Activated CD8-positive, alpha-beta memory T cell treated with anti-CD3 and anti-CD28 coated beads, Interleukin-2, amount 10 ng/mL, durations not matched to agents 7 days and 5 days (primary cell): ENCODE measurements around the gene ZWILCH. TPM values are rescaled to one million over a fixed set of nuclear protein-coding genes. Genes with fewer than 3 reads are reported as not detected.

Source experiments
- ATAC-seq: fragments of 150-1000 bp; cut with Tn5 transposase; one replicate; pipeline ENCODE4 v1.10.0; 2021; ENCODE audit warnings: moderate library complexity
- CTCF ChIA-PET: fragments of 350-600 bp; sonication (Branson Sonifier 250); formaldehyde crosslinking; loops from one replicate; lab custom pipeline; 2021; ENCODE audit warnings: antibody characterized with exemption; lab: Charles Lee
- DNase-seq: peaks from one replicate; pipeline ENCODE4 v3.0.0-alpha.2; 2020
- H3K27ac Mint-ChIP-seq: one replicate; pipeline ENCODE4 v1.8.0; 2021; ENCODE audit warnings: mild to moderate bottlenecking, mixed read lengths
- H3K27me3 Mint-ChIP-seq: one replicate; pipeline ENCODE4 v1.8.0; 2021; ENCODE audit warnings: mixed read lengths
- H3K36me3 Mint-ChIP-seq: one replicate; pipeline ENCODE4 v1.8.0; 2021; ENCODE audit warnings: mild to moderate bottlenecking, mixed read lengths
- H3K4me1 Mint-ChIP-seq: one replicate; pipeline ENCODE4 v1.8.0; 2021; ENCODE audit warnings: mixed read lengths
- H3K4me3 Mint-ChIP-seq: one replicate; pipeline ENCODE4 v1.8.0; 2021; ENCODE audit warnings: mild to moderate bottlenecking, moderate library complexity, mixed read lengths
- H3K9me3 Mint-ChIP-seq: one replicate; pipeline ENCODE4 v1.8.0; 2022; ENCODE audit warnings: low read depth, mixed read lengths
- total RNA-seq, 2 experiments: library from RNA; stranded (reverse); gene quantifications; one replicate each; pipeline ENCODE4 v1.2.3, GENCODE V29; 2021

Gene ZWILCH
- total RNA-seq, 2 experiments from 2014 or later: 35.6 to 44.6 TPM

GRCh38 chr15:66565741-66566144, 60.6 kb downstream of the ZWILCH start, which contains the start of gene LCTL:
TSS of gene LCTL (minus strand) at chr15:66565998. CDS start at chr15:66565365, 633 bp downstream.
- no peaks in the 10 kb centered on the region for H3K36me3 Mint-ChIP-seq
- no peak within 1 kb of the TSS for H3K27ac Mint-ChIP-seq
- no peak within 1 kb of the TSS for H3K4me3 Mint-ChIP-seq
- H3K9me3 Mint-ChIP-seq: no peaks in the 10 kb centered on the region
- CTCF ChIA-PET: interaction anchor here (1.1 to 1.8 kb wide), 8 partner anchors 9 to 286 kb away, joined by 3 to 5 read pairs (median 4); no protein-coding TSS in a partner anchor
- DNase-seq: no peak
- H3K27me3 Mint-ChIP-seq: no peaks in the 10 kb centered on the region
- no peak for ATAC-seq
- peaks cover 7% of the 10 kb centered on the region for H3K4me1 Mint-ChIP-seq

GRCh38 chr15:66566963-66567531, 61.9 kb downstream of the ZWILCH start:
- DNase-seq (peak; percentile 74), ATAC-seq (peak; percentile 80)
- H3K27ac Mint-ChIP-seq: no peak overlapping the region
- no peaks in the 10 kb centered on the region for H3K36me3 Mint-ChIP-seq
- CTCF ChIA-PET: interaction anchor here (0.6 to 1.8 kb wide), 15 partner anchors 8 to 284 kb away, joined by 3 to 5 read pairs (median 3); partner anchors contain the start of gene SNAPC5
- H3K4me3 Mint-ChIP-seq: no peak overlapping the region
- H3K4me1 Mint-ChIP-seq: peaks cover 7% of the 10 kb centered on the region
- no peaks in the 10 kb centered on the region for H3K9me3 Mint-ChIP-seq
- no peaks in the 10 kb centered on the region for H3K27me3 Mint-ChIP-seq

- peaks cover 7% of the 10 kb centered on the region for H3K4me1 Mint-ChIP-seq
- CTCF ChIA-PET: no interaction called here
- no peak for DNase-seq
- no peaks in the 10 kb centered on the region for H3K36me3 Mint-ChIP-seq
- H3K27me3 Mint-ChIP-seq: no peaks in the 10 kb centered on the region
- H3K9me3 Mint-ChIP-seq: no peaks in the 10 kb centered on the region
- no peak overlapping the region for H3K27ac Mint-ChIP-seq
- no peak overlapping the region for H3K4me3 Mint-ChIP-seq
- no peak for ATAC-seq
These were observed 62.8 kb downstream of the ZWILCH start for GRCh38 chr15:66567897-66568296.

GRCh38 chr15:66569461-66570137, 64.5 kb downstream of the ZWILCH start:
- Mint-ChIP-seq H3K27ac (no peak overlapping the region), H3K9me3 (no peaks in the 10 kb centered on the region), H3K4me1 (peaks cover 7% of the 10 kb centered on the region), H3K27me3 (no peaks in the 10 kb centered on the region), H3K4me3 (no peak overlapping the region), H3K36me3 (no peaks in the 10 kb centered on the region)
- no peak for ATAC-seq
- DNase-seq: no peak
- CTCF ChIA-PET: interaction anchor here (0.6 kb wide), 2 partner anchors 47 to 695 kb away, joined by 3 read pairs; no protein-coding TSS in a partner anchor

- Mint-ChIP-seq H3K4me1 (peaks cover 6% of the 10 kb centered on the region), H3K27me3 (no peaks in the 10 kb centered on the region), H3K9me3 (no peaks in the 10 kb centered on the region), H3K27ac (no peak overlapping the region), H3K4me3 (no peak overlapping the region), H3K36me3 (no peaks in the 10 kb centered on the region)
- CTCF ChIA-PET: interaction anchor here (0.6 kb wide), 1 partner anchor 147 kb away, joined by 3 read pairs; no protein-coding TSS in a partner anchor
- no peak for DNase-seq
- no peak for ATAC-seq
These were observed 65.2 kb downstream of the ZWILCH start for GRCh38 chr15:66570327-66570726.

GRCh38 chr15:66570842-66571478, 65.8 kb downstream of the ZWILCH start:
- no peak overlapping the region for H3K27ac Mint-ChIP-seq

GRCh38 chr15:66572146-66572545, 67.0 kb downstream of the ZWILCH start:
- no peak for DNase-seq
- no peaks in the 10 kb centered on the region for H3K36me3 Mint-ChIP-seq
- no peaks in the 10 kb centered on the region for H3K9me3 Mint-ChIP-seq
- H3K27me3 Mint-ChIP-seq: no peaks in the 10 kb centered on the region
- ATAC-seq: no peak
- no peak overlapping the region for H3K27ac Mint-ChIP-seq
- H3K4me3 Mint-ChIP-seq: no peak overlapping the region
- CTCF ChIA-PET: interaction anchor here (0.7 kb wide), 1 partner anchor 12 kb away, joined by 3 read pairs; no protein-coding TSS in a partner anchor
- H3K4me1 Mint-ChIP-seq: peaks cover under 1% of the 10 kb centered on the region

More at GRCh38 chr15:66570842-66571478, 65.8 kb downstream of the ZWILCH start:
- Mint-ChIP-seq H3K4me3 (no peak overlapping the region), H3K4me1 (peaks cover 6% of the 10 kb centered on the region), H3K27me3 (no peaks in the 10 kb centered on the region), H3K36me3 (no peaks in the 10 kb centered on the region), H3K9me3 (no peaks in the 10 kb centered on the region)
- ATAC-seq (no peak), DNase-seq (no peak)
- CTCF ChIA-PET: interaction anchor here (0.6 to 0.7 kb wide), 2 partner anchors 148 to 1664 kb away, joined by 3 read pairs; no protein-coding TSS in a partner anchor

- CTCF ChIA-PET: no interaction called here
- no peak for ATAC-seq
- no peak for DNase-seq
These were observed 68.2 kb downstream of the ZWILCH start for GRCh38 chr15:66573348-66573718.

GRCh38 chr15:66573719-66574595, 68.8 kb downstream of the ZWILCH start:
- no peak for DNase-seq
- peaks cover 9% of the 10 kb centered on the region for H3K4me1 Mint-ChIP-seq
- no peak for ATAC-seq
- no peaks in the 10 kb centered on the region for H3K27me3 Mint-ChIP-seq
- CTCF ChIA-PET: interaction anchor here (0.8 to 1.4 kb wide), 2 partner anchors 7 to 12 kb away, joined by 3 to 5 read pairs; no protein-coding TSS in a partner anchor
- no peaks in the 10 kb centered on the region for H3K36me3 Mint-ChIP-seq
- H3K27ac Mint-ChIP-seq: no peak overlapping the region
- H3K4me3 Mint-ChIP-seq: no peak overlapping the region
- no peaks in the 10 kb centered on the region for H3K9me3 Mint-ChIP-seq

More at GRCh38 chr15:66573348-66573718, 68.2 kb downstream of the ZWILCH start:
- Mint-ChIP-seq H3K4me1 (peaks cover 5% of the 10 kb centered on the region), H3K9me3 (no peaks in the 10 kb centered on the region), H3K36me3 (no peaks in the 10 kb centered on the region), H3K27ac (no peak overlapping the region), H3K27me3 (no peaks in the 10 kb centered on the region), H3K4me3 (no peak overlapping the region)

GRCh38 chr15:66574596-66574950, 69.4 kb downstream of the ZWILCH start:
- no peak for DNase-seq
- H3K27ac Mint-ChIP-seq: no peak overlapping the region
- H3K9me3 Mint-ChIP-seq: no peaks in the 10 kb centered on the region
- no peaks in the 10 kb centered on the region for H3K36me3 Mint-ChIP-seq
- H3K4me1 Mint-ChIP-seq: peaks cover 9% of the 10 kb centered on the region
- H3K4me3 Mint-ChIP-seq: no peak overlapping the region
- H3K27me3 Mint-ChIP-seq: no peaks in the 10 kb centered on the region
- no peak for ATAC-seq
- CTCF ChIA-PET: interaction anchor here (0.8 to 1.4 kb wide), 2 partner anchors 8 to 13 kb away, joined by 3 to 5 read pairs; no protein-coding TSS in a partner anchor

- CTCF ChIA-PET: no interaction called here
- ATAC-seq (peak; percentile 76), DNase-seq (no peak)
- Mint-ChIP-seq H3K36me3 (no peaks in the 10 kb centered on the region), H3K27ac (peak overlapping the region; percentile 16), H3K27me3 (no peaks in the 10 kb centered on the region), H3K9me3 (no peaks in the 10 kb centered on the region), H3K4me3 (no peak overlapping the region), H3K4me1 (peaks cover 9% of the 10 kb centered on the region)
These were observed 73.3 kb downstream of the ZWILCH start for GRCh38 chr15:66578286-66578875.

GRCh38 chr15:66580643-66581042, 75.5 kb downstream of the ZWILCH start:
- H3K4me1 Mint-ChIP-seq: peaks cover 9% of the 10 kb centered on the region
- H3K4me3 Mint-ChIP-seq: no peak overlapping the region
- H3K9me3 Mint-ChIP-seq: no peaks in the 10 kb centered on the region
- ATAC-seq: no peak
- H3K27ac Mint-ChIP-seq: no peak overlapping the region
- peaks cover 6% of the 10 kb centered on the region for H3K27me3 Mint-ChIP-seq
- H3K36me3 Mint-ChIP-seq: no peaks in the 10 kb centered on the region
- CTCF ChIA-PET: interaction anchor here (0.9 to 1.3 kb wide), 2 partner anchors 14 to 27 kb away, joined by 3 to 5 read pairs; no protein-coding TSS in a partner anchor
- DNase-seq: no peak
